D721Med (cell line): ENCODE data around the gene ACTR6.
"Not testable (repeated sequence)": the region's sequence is repeated elsewhere in the genome, so short reads cannot be mapped to it uniquely, and the experiment has no call there.

Experiments
- DNase-seq: peaks from one replicate; pipeline ENCODE4 v3.0.0; 2011; ENCODE audit warnings: low spot score; ENCODE audit not compliant: insufficient read length
- FAIRE-seq: peaks from 2 replicates; lab custom pipeline; 2011; peaks lifted over from hg19 to GRCh38; lab: Jason Lieb, UNC
- TF ChIP-seq, protein P1 (sequence below): IDR thresholded peaks from 2 replicates; pipeline ENCODE4 v1.5.1; 2012; ENCODE audit warnings: mild to moderate bottlenecking, control low read depth; ENCODE audit not compliant: insufficient read depth; ENCODE audit errors: missing control alignments

The ACTR6 gene

DNA sequence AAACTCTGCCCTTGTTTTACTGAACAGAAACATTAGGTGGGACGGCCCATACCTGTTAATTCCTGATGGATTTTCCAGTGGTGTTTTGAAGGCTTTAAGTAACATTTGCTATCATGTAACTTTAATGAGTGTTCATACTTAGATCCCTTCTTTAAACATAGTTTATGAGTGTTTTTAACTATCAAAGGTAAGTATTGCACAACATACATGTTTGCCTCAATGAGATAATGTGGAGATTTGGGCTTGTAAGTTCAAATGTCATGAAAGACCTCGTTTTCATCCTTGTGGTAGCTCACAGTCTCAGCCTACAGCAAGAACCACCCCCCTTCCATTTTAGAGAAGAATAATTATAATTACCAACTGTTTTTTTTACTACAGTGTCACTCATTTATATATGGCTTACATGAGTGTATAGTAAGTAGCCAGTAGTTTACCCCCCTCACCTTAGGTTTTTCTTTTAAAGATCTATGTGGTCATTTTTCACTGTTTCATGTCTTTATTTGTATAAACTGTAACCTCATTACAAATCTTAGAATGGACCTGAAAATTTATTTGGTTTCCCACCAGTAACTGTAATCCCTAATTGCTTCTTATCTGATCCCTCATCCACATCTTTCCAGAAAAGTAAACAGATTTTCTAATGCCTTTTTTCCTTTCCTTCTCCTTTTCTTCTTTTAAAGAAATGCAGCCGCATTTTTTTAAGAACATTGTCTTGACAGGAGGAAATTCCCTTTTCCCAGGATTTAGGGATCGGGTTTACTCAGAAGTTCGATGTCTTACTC is 18.9 kb downstream of the ACTR6 start:
- DNase-seq (no peak), FAIRE-seq (no peak)
- TF ChIP-seq, protein P1, sequence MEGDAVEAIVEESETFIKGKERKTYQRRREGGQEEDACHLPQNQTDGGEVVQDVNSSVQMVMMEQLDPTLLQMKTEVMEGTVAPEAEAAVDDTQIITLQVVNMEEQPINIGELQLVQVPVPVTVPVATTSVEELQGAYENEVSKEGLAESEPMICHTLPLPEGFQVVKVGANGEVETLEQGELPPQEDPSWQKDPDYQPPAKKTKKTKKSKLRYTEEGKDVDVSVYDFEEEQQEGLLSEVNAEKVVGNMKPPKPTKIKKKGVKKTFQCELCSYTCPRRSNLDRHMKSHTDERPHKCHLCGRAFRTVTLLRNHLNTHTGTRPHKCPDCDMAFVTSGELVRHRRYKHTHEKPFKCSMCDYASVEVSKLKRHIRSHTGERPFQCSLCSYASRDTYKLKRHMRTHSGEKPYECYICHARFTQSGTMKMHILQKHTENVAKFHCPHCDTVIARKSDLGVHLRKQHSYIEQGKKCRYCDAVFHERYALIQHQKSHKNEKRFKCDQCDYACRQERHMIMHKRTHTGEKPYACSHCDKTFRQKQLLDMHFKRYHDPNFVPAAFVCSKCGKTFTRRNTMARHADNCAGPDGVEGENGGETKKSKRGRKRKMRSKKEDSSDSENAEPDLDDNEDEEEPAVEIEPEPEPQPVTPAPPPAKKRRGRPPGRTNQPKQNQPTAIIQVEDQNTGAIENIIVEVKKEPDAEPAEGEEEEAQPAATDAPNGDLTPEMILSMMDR: no peak

DNA sequence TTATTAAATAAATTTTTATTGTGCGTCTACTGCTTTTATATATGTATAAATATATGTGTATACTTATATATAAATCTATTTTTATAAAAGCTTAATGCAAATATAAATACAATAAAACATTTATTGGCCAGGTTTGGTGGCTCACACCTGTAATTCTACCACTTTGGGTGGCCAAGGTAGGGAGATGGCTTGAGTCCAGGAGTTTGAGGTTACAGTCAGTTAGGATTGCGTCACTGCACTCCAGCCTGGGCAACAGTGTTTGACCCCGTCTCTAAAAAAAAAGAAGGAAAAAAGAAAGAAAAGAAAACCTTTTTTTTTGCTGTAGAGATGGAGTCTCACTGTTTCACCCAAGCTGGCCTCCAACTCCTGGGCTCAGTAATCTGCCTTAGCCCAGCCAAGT is 20.9 kb downstream of the ACTR6 start:
- TF ChIP-seq, protein P1: no peak
- DNase-seq: no peak
- FAIRE-seq: no peak

DNA sequence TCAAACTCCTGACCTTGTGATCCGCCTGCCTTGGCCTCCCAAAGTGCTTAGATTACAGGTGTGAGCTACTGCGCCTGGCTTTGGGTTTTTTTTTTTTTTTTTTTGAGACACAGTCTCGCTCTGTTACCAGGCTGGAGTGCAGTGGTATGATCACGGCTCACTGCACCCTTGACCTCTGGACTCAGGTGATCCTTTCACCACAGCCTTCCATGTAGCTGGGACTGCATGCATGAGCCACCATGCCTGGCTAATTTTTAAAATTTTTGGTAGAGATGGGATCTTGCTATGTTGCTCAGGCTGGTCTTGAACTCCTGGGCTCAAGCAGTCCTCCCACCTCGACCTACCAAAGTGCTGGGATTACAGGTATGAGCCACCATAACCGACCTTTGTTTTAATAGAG is 21.6 kb downstream of the ACTR6 start:
- FAIRE-seq, DNase-seq: not testable (repeated sequence)

DNA sequence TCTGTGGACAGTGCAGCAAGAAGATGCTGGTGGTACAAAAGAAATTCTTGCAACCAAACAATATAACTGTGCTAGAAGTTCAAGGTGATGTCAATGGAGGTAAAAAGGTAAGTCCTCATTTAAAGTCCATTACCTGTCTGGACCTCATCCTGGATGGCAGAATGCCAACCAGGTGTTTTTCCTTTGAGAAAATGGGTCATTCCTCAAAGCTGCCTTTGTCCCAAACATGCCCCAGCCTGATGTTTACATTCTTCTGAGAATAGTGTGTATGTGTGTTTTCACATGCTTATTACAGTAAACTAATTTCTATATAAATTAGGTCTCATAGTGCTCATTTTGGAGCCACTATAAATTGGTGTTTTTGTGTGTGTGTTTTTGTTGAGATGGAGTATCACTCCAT is 24.9 kb downstream of the ACTR6 start:
- TF ChIP-seq, protein P1: no peak
- DNase-seq (no peak), FAIRE-seq (no peak)

DNA sequence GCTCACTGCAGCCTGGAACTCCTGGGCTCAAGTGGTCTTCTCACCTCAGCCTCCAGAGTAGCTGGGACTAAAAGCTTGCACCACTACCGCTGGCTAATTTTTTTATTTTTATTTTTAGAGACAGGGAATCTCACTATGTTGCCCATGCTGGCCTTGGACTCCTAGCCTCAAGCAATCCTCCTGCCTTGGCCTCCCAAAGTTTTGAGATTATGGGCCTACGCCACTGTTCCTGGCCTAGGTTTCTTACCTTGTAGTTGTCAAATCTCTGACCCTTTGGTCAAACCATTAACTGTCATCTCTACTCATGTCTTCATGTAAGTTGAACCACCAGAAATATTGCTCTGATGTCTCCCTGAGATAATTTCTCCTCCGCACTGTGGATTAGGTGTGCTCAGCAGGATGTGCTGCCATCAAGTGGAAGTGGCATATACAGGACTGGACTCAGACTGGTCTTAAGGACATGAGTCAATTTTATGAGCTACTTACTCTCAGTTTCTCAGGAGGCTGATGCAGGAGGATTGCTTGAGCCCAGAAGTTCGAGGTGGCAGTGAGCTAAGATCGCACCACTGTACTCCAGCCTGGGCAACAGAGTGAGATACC is 28.5 kb downstream of the ACTR6 start:
- DNase-seq (no peak), FAIRE-seq (no peak)
- TF ChIP-seq, protein P1: peak; percentile 38

DNA sequence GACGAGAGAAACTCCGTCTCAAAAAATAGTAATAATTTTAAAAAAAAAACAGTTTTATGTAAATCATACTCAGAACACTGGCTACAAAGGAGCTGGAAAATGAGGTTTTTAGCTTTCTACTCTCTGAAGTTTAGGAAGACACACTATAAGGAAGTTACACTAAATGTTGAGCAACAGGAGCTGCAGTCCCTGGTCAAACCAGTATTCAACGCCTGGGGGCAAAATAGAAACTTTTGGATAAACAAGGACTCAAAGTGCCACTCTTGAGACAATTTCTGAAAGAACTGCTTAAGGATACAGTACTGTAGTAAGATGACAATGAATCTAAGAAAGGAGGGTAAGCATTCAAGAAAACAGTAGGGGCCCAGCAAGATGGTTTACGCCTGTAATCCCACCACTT is 29.3 kb downstream of the ACTR6 start:
- DNase-seq (no peak), FAIRE-seq (no peak)
- TF ChIP-seq, protein P1: no peak

DNA sequence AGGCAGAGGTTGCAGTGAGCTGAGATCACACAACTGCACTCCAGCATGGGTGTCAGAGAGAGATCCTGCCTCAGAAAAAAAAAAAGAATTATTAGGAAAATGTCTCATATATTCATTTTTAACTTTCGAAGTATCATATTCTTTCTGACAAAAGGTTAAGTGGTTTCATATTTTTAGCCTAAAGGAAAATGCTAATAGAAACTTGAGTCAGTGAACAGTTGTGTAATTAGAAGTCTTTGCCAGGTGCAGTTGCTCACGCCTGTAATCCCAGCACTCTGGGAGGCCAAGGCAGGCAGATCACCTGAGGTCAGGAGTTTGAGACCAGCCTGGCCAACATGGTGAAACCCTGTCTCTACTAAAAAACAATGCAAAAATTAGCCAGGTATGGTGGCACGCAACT is 31.3 kb downstream of the ACTR6 start:
- FAIRE-seq, DNase-seq: not testable (repeated sequence)

DNA sequence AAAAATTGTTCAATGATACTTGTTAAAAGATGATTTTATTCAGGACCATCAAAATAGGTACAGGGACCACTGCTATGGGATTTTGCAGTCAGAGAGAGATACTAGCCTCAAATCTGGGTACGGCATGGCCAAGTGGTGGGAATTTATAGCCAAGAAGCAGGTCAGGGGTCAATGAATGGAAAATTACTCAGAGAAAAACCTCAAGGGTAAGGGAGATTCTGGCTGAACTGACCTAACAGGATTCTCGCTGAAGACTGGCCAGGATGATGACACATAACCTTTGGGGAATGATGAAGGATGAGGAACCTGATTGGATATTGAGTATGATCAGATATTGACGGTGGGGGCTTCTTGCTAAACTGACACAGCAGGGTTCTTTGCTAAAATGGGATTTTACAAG is 33.6 kb downstream of the ACTR6 start:
- no peak for DNase-seq
- TF ChIP-seq, protein P1: no peak
- FAIRE-seq: no peak
